C4-2B (cell line): ENCODE results near the gene KRT76.
"Not testable (repeated sequence)": the region's sequence is repeated elsewhere in the genome, so short reads cannot be mapped to it uniquely, and the experiment has no call there.

ENCODE experiments used
- ZFX ChIP-seq: fragments of 450-650 bp; IDR thresholded peaks from 2 replicates; pipeline ENCODE4 v1.6.1; 2017
- TF ChIP-seq, protein P1 (sequence below): fragments of 450-650 bp; conservative IDR thresholded peaks from 2 replicates; pipeline ENCODE4 v1.5.1; 2017; ENCODE audit warnings: mild to moderate bottlenecking

DNA sequence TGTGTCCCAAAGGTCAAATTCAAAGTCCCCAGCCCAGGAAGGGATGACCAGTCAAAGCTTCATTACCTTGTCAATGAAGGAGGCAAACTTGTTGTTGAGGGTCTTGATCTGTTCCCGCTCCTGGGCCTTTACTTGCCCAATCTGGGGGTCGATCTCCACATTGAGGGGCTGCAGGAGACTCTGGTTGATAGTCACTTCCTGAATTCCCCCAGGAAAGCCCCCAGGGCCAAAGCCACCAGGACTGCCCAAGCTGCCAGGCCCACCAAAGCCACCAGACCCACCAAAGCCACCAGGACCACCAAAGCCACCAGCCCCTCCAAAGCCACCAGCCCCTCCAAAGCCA, 18.2 kb upstream of the KRT76 start:
- TF ChIP-seq, protein P1, sequence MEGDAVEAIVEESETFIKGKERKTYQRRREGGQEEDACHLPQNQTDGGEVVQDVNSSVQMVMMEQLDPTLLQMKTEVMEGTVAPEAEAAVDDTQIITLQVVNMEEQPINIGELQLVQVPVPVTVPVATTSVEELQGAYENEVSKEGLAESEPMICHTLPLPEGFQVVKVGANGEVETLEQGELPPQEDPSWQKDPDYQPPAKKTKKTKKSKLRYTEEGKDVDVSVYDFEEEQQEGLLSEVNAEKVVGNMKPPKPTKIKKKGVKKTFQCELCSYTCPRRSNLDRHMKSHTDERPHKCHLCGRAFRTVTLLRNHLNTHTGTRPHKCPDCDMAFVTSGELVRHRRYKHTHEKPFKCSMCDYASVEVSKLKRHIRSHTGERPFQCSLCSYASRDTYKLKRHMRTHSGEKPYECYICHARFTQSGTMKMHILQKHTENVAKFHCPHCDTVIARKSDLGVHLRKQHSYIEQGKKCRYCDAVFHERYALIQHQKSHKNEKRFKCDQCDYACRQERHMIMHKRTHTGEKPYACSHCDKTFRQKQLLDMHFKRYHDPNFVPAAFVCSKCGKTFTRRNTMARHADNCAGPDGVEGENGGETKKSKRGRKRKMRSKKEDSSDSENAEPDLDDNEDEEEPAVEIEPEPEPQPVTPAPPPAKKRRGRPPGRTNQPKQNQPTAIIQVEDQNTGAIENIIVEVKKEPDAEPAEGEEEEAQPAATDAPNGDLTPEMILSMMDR = not testable (repeated sequence)
- not testable (repeated sequence) for TF ChIP-seq ZFX
